CD4-positive, alpha-beta memory T cell (primary cell): Measurements from ENCODE around the gene DOCK10. TPM values are rescaled to one million over a fixed set of nuclear protein-coding genes. Genes with fewer than 3 reads are reported as not detected.
A peak's percentile ranks its signal among the peaks of the same experiment; 100 is the strongest.

ENCODE experiments used
- CTCF ChIA-PET: fragments of 350-600 bp; sonication (Branson Sonifier 250); formaldehyde crosslinking; loops from one replicate; lab custom pipeline; 2021; ENCODE audit warnings: inconsistent platforms; ENCODE audit not compliant: partially characterized antibody; lab: Charles Lee
- POLR2A ChIA-PET: fragments of 350-600 bp; sonication (Branson Sonifier 250); formaldehyde crosslinking; loops from one replicate; lab custom pipeline; 2021; ENCODE audit not compliant: partially characterized antibody; lab: Charles Lee
- DNase-seq, 5 donors: peaks; one replicate each; pipeline versions ENCODE4 v3.0.0 to v3.0.0-alpha.2; 2020 to 2022; ENCODE audit warnings: mixed read lengths in 1 of 5
- H3K27ac ChIP-seq: one replicate; pipeline ENCODE4 v1.7.0; 2013; ENCODE audit warnings: low read depth, low read length
- H3K27me3 ChIP-seq: 2 replicates; pipeline ENCODE4 v1.7.0; 2013; ENCODE audit warnings: mild to moderate bottlenecking, low read length, moderate library complexity; ENCODE audit not compliant: insufficient read depth
- H3K36me3 ChIP-seq: 2 replicates; pipeline ENCODE4 v1.7.0; 2013; ENCODE audit warnings: mild to moderate bottlenecking, low read length, moderate library complexity; ENCODE audit not compliant: insufficient read depth
- H3K4me1 ChIP-seq: 2 replicates; pipeline ENCODE4 v1.7.0; 2013; ENCODE audit warnings: mild to moderate bottlenecking, low read length, moderate library complexity; ENCODE audit not compliant: insufficient read depth
- H3K4me3 ChIP-seq, 2 donors: one replicate each; pipeline ENCODE4 v1.7.0; 2013; ENCODE audit warnings: low read length in 2 of 2, mild to moderate bottlenecking in 1 of 2
- H3K9me3 ChIP-seq, 2 donors: one replicate each; pipeline ENCODE4 v1.7.0; 2013; ENCODE audit warnings: low read length in 2 of 2, control low read depth in 1 of 2; ENCODE audit not compliant: control insufficient read depth in 1 of 2
- H3K27ac Mint-ChIP-seq, 7 donors: one replicate each; pipeline ENCODE4 v1.8.0; 2020 to 2021; ENCODE audit warnings: mixed read lengths in 7 of 7, mild to moderate bottlenecking in 6 of 7, inconsistent platforms in 3 of 7, moderate library complexity in 3 of 7
- H3K27me3 Mint-ChIP-seq, 2 donors: one replicate each; pipeline ENCODE4 v1.8.0; 2020 to 2021; ENCODE audit warnings: mixed read lengths in 2 of 2
- H3K36me3 Mint-ChIP-seq, 2 donors: one replicate each; pipeline ENCODE4 v1.8.0; 2020 to 2021; ENCODE audit warnings: mixed read lengths in 2 of 2, inconsistent platforms in 1 of 2, mild to moderate bottlenecking in 1 of 2
- H3K4me1 Mint-ChIP-seq, 4 donors: one replicate each; pipeline ENCODE4 v1.8.0; 2020 to 2021; ENCODE audit warnings: mixed read lengths in 4 of 4, mild to moderate bottlenecking in 1 of 4
- H3K4me3 Mint-ChIP-seq, 8 donors: one replicate each; pipeline ENCODE4 v1.8.0; 2020 to 2021; ENCODE audit warnings: mixed read lengths in 8 of 8, mild to moderate bottlenecking in 7 of 8, moderate library complexity in 6 of 8, inconsistent platforms in 3 of 8
- H3K9me3 Mint-ChIP-seq, 8 donors: one replicate each; pipeline ENCODE4 v1.8.0; 2020 to 2021; ENCODE audit warnings: mixed read lengths in 8 of 8, mild to moderate bottlenecking in 5 of 8, inconsistent platforms in 3 of 8, moderate library complexity in 1 of 8
- intact Hi-C: fragments of 100-400 bp; cut with micrococcal nuclease; formaldehyde crosslinking; loops from one replicate; pipeline ENCODE4 v1.15.1; 2023
- polyA plus RNA-seq, 2 donors: library from polyadenylated mRNA; unstranded; fragments of 300-500 nt; fragmentation: Illumina TruSeq; gene quantifications; one replicate each; pipeline ENCODE4 v1.2.3, GENCODE V29; 2021
- total RNA-seq, 2 experiments: library from RNA; stranded (reverse); gene quantifications; one replicate each; pipeline ENCODE4 v1.2.3, GENCODE V29; 2021

The DOCK10 gene
- total and polyA plus RNA-seq, 4 experiments from 2014 or later, result 26.0 to 186 (median 125) TPM

DNA sequence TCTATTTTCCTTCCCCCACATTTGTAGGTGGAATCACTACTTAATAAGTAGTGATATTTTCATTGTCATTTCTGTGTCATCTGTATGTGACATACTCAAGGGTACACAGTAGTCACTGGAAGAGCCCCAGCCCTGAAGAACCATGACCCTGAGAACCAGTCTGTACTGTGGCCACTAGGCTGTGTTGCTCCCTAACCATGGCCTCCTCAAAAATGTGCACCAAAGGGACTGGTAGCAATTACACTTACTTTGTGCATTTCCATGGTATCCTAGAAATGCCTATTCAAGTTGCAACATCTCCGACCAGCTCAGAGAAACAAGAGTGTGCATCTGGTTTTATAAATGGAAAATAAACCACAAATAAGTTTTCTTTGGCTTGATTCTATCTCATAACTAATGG lies 155.1 kb downstream of the DOCK10 start:
- Mint-ChIP-seq H3K4me1 (peaks cover 38 to 61% (median 41%) of the 10 kb centered on the region in 4 donors), H3K4me3 (no peak overlapping the region), H3K9me3 (peaks cover 0 to 2% (median 0%) of the 10 kb centered on the region in 8 donors), H3K36me3 (peaks cover 76 to 81% of the 10 kb centered on the region in 2 donors), H3K27me3 (no peaks in the 10 kb centered on the region), H3K27ac (peak overlapping the region in 2 of 7 donors; percentile 62 to 76)
- ChIA-PET POLR2A (no interaction called here), CTCF (interaction anchor here (0.6 to 5.5 kb wide), 2 partner anchors 35 to 115 kb away, joined by 3 to 34 read pairs; no protein-coding TSS in a partner anchor)
- no peak for DNase-seq
- Histone ChIP-seq H3K27ac (no peak overlapping the region), H3K27me3 (no peaks in the 10 kb centered on the region), H3K9me3 (no peaks in the 10 kb centered on the region), H3K36me3 (peaks cover 66% of the 10 kb centered on the region), H3K4me3 (no peak overlapping the region), H3K4me1 (peaks cover 18% of the 10 kb centered on the region)
- intact Hi-C loops, result loop anchor here (1.0 to 5.0 kb wide), 2 partner anchors 40 to 115 kb away; no protein-coding TSS in a partner anchor

DNA sequence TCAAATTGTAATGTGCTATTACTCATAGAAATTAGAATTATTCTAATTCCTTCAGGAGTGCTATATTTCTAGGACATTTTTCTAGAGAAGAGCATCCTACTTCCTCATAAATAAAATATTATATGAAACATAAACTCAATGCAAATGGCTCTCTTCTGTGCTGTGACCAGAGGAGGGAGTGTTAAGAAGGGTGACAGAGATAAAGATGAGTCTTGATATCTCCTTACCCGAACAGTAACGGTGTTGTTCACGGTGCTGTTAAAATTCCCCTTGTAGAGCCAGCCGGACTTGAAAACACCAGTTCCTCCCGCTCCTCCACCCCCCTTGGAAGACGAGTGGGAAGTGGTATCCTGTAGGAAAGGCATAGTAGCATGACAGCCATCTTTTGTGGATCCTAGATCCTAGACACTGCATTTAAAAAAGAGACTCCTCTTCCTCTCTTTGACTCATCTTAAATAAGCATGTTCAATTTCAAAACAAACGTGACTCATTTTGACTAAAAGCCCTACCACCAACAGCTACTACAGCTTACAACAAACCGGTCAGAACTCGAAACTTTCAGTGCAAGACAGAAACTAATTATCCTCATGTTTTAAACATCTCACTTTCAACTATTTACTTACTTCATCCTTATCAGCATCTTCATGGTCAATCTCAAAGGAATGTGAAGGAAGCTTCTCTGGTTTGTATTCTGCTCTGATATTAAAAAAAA lies 156.3 kb downstream of the DOCK10 start:
- CTCF ChIA-PET, result interaction anchor here (0.6 to 5.5 kb wide), 2 partner anchors 100 to 116 kb away, joined by 3 to 34 read pairs; no protein-coding TSS in a partner anchor
- Histone ChIP-seq H3K4me3 (no peak overlapping the region), H3K4me1 (peaks cover 29% of the 10 kb centered on the region), H3K27me3 (no peaks in the 10 kb centered on the region), H3K9me3 (no peaks in the 10 kb centered on the region), H3K27ac (peak overlapping the region; percentile 9), H3K36me3 (peaks cover 65% of the 10 kb centered on the region)
- peaks cover 80 to 86% of the 10 kb centered on the region in 2 donors for H3K36me3 Mint-ChIP-seq
- peaks cover 45 to 72% (median 53%) of the 10 kb centered on the region in 4 donors for H3K4me1 Mint-ChIP-seq
- H3K27me3 Mint-ChIP-seq, result no peaks in the 10 kb centered on the region
- peak overlapping the region in 1 of 8 donors; percentile 7 for H3K4me3 Mint-ChIP-seq
- peaks cover 0 to 2% (median 0%) of the 10 kb centered on the region in 8 donors for H3K9me3 Mint-ChIP-seq
- intact Hi-C loops, result loop anchor here (5.0 kb wide), 1 partner anchor 41 kb away; no protein-coding TSS in a partner anchor
- POLR2A ChIA-PET, result interaction anchor here (1.7 kb wide), 1 partner anchor 44 kb away, joined by 3 read pairs; no protein-coding TSS in a partner anchor
- peak overlapping the region; percentile 57 to 81 (median 67) for H3K27ac Mint-ChIP-seq
- no peak for DNase-seq

DNA sequence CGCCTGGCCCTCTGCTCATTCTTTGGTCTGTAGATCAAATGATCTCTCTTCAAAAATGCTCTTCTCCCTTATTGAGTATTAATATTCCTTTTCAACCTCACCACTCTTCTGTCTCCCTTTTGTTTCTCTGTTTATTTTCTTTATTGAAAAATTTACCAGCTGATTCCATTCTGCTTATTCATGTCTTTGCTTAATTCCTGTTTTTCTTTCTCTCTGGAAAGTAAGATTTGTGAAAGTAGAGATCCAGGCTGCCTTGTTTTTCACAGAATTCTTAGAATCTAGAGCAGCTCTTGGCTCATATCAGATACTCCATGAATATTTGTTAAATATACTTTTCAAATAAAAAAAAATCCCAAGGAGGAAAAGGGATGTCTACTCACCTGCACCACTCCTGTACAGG lies 157.0 kb downstream of the DOCK10 start:
- peak overlapping the region in 5 of 7 donors; percentile 11 to 61 (median 48) for H3K27ac Mint-ChIP-seq
- CTCF ChIA-PET, result interaction anchor here (1.3 to 5.5 kb wide), 3 partner anchors 9 to 117 kb away, joined by 3 to 34 read pairs (median 3); no protein-coding TSS in a partner anchor
- peaks cover 45 to 68% (median 49%) of the 10 kb centered on the region in 4 donors for H3K4me1 Mint-ChIP-seq
- peaks cover 68% of the 10 kb centered on the region for H3K36me3 ChIP-seq
- no peak overlapping the region for H3K4me3 ChIP-seq
- no peaks in the 10 kb centered on the region for H3K27me3 ChIP-seq
- POLR2A ChIA-PET, result interaction anchor here (1.7 kb wide), 1 partner anchor 44 kb away, joined by 3 read pairs; no protein-coding TSS in a partner anchor
- no peaks in the 10 kb centered on the region for H3K9me3 ChIP-seq
- intact Hi-C loops, result loop anchor here (5.0 kb wide), 1 partner anchor 42 kb away; no protein-coding TSS in a partner anchor
- peak overlapping the region in 1 of 8 donors; percentile 22 for H3K4me3 Mint-ChIP-seq
- no peak overlapping the region for H3K27ac ChIP-seq
- H3K27me3 Mint-ChIP-seq, result no peaks in the 10 kb centered on the region
- H3K36me3 Mint-ChIP-seq, result peaks cover 80 to 86% of the 10 kb centered on the region in 2 donors
- H3K4me1 ChIP-seq, result peaks cover 36% of the 10 kb centered on the region
- DNase-seq, result no peak
- H3K9me3 Mint-ChIP-seq, result peaks cover 0 to 2% (median 0%) of the 10 kb centered on the region in 8 donors

DNA sequence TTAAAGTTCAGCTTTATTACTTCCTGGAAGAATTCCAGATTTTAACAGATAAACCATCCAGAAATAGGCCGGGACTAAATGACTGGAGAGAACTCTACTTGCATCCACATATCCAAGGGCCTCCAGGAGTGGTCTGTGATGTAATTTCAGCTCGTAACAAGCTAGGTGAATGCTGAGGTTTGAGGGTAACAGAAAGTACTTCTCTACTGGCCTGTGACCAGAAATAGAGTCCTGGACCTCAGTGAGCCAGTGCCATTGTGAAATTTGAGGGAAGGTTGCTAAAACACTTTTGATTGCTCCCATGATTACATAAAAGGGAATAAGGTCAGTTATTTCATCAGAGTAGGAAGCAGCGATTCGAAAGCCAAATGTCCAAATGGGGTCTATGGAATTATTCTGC lies 158.1 kb downstream of the DOCK10 start:
- Mint-ChIP-seq H3K4me1 (peaks cover 39 to 61% (median 44%) of the 10 kb centered on the region in 4 donors), H3K36me3 (peaks cover 80 to 83% of the 10 kb centered on the region in 2 donors), H3K27ac (peak overlapping the region in 4 of 7 donors; percentile 24 to 86 (median 44)), H3K4me3 (no peak overlapping the region), H3K27me3 (no peaks in the 10 kb centered on the region), H3K9me3 (peaks cover 0 to 2% (median 0%) of the 10 kb centered on the region in 8 donors)
- no peaks in the 10 kb centered on the region for H3K9me3 ChIP-seq
- peaks cover 36% of the 10 kb centered on the region for H3K4me1 ChIP-seq
- peaks cover 58% of the 10 kb centered on the region for H3K36me3 ChIP-seq
- intact Hi-C loops, result no loop called here
- H3K27me3 ChIP-seq, result no peaks in the 10 kb centered on the region
- no peak for DNase-seq
- H3K4me3 ChIP-seq, result no peak overlapping the region
- POLR2A ChIA-PET, result interaction anchor here (0.7 to 1.7 kb wide), 3 partner anchors 45 to 102 kb away, joined by 3 read pairs; no protein-coding TSS in a partner anchor
- CTCF ChIA-PET, result interaction anchor here (0.7 to 5.5 kb wide), 4 partner anchors 10 to 125 kb away, joined by 3 to 34 read pairs (median 3); no protein-coding TSS in a partner anchor
- no peak overlapping the region for H3K27ac ChIP-seq

DNA sequence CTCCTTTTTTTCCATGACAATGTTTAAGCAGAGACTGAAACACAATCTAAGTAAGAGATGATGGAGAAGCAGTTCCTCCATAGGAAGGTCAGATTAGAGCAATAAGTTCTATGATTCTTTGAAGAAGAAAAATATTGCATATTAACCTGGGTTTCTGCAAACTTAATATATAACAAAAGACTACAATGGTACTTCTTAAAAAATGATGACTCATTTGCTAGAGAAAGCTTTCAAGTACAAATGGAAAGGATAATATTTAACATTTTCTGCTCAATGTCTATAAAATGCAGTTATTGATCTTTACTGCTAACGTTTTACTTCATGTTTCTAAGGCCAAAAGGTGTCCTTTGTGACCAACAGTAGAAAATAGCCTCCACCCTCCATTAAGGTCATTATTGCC lies 158.6 kb downstream of the DOCK10 start:
- intact Hi-C loops, result no loop called here
- peaks cover 58% of the 10 kb centered on the region for H3K36me3 ChIP-seq
- Mint-ChIP-seq H3K27ac (peak overlapping the region in 3 of 7 donors; percentile 6 to 65 (median 24)), H3K27me3 (no peaks in the 10 kb centered on the region), H3K36me3 (peaks cover 80 to 85% of the 10 kb centered on the region in 2 donors), H3K4me1 (peaks cover 39 to 61% (median 44%) of the 10 kb centered on the region in 4 donors), H3K9me3 (peaks cover 0 to 2% (median 0%) of the 10 kb centered on the region in 8 donors), H3K4me3 (no peak overlapping the region)
- H3K4me1 ChIP-seq, result peaks cover 36% of the 10 kb centered on the region
- H3K27me3 ChIP-seq, result no peaks in the 10 kb centered on the region
- H3K4me3 ChIP-seq, result no peak overlapping the region
- H3K9me3 ChIP-seq, result no peaks in the 10 kb centered on the region
- DNase-seq, result no peak
- H3K27ac ChIP-seq, result no peak overlapping the region
- ChIA-PET CTCF (interaction anchor here (0.7 to 5.5 kb wide), 4 partner anchors 44 to 126 kb away, joined by 3 to 34 read pairs (median 3); no protein-coding TSS in a partner anchor), POLR2A (interaction anchor here (0.7 to 1.0 kb wide), 2 partner anchors 65 to 102 kb away, joined by 3 read pairs; no protein-coding TSS in a partner anchor)

DNA sequence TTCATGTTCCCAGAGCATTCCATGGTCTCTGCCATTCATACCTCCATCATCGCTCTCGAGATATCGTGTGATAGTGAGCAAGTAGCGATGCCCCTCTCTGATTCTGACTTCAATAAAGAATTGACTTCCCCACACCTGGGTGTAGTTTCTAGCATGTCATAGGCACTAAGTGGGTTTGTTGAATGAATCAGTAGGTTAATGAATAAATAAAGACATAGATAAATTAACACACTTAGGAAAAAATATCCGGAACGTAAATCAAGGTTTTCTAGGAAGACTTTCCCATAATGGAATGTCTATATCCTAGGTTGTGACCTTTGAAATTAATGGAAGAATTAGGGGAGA lies 159.1 kb downstream of the DOCK10 start:
- intact Hi-C loops, result no loop called here
- H3K4me1 Mint-ChIP-seq, result peaks cover 39 to 59% (median 42%) of the 10 kb centered on the region in 4 donors
- DNase-seq, result no peak
- Histone ChIP-seq H3K4me3 (no peak overlapping the region), H3K27ac (no peak overlapping the region), H3K36me3 (peaks cover 58% of the 10 kb centered on the region), H3K4me1 (peaks cover 36% of the 10 kb centered on the region), H3K9me3 (no peaks in the 10 kb centered on the region), H3K27me3 (no peaks in the 10 kb centered on the region)
- peak overlapping the region in 1 of 8 donors; percentile 15 for H3K4me3 Mint-ChIP-seq
- peak overlapping the region in 2 of 7 donors; percentile 23 to 44 for H3K27ac Mint-ChIP-seq
- POLR2A ChIA-PET, result interaction anchor here (1.0 kb wide), 1 partner anchor 66 kb away, joined by 3 read pairs; no protein-coding TSS in a partner anchor
- peaks cover 79 to 85% of the 10 kb centered on the region in 2 donors for H3K36me3 Mint-ChIP-seq
- H3K27me3 Mint-ChIP-seq, result no peaks in the 10 kb centered on the region
- peaks cover 0 to 2% (median 0%) of the 10 kb centered on the region in 8 donors for H3K9me3 Mint-ChIP-seq
- CTCF ChIA-PET, result interaction anchor here (0.8 to 5.5 kb wide), 3 partner anchors 45 to 126 kb away, joined by 3 to 34 read pairs (median 3); no protein-coding TSS in a partner anchor
